Stimulated activated CD8-positive, alpha-beta memory T cell treated with anti-CD3 and anti-CD28 coated beads, Interleukin-15, amount 100 ng/mL, for 24 hours (primary cell): Measurements from ENCODE around the gene ZBTB44.
"Not testable (repeated sequence)": the region's sequence is repeated elsewhere in the genome, so short reads cannot be mapped to it uniquely, and the experiment has no call there.

ENCODE experiments used
- DNase-seq: peaks from one replicate; pipeline ENCODE4 v3.0.0-alpha.2; 2020; ENCODE audit warnings: low read depth

ZBTB44 gene

GRCh38 chr11:130313383-130314183 lies 1.1 kb downstream of the ZBTB44 start:
- DNase-seq, result no peak

GRCh38 chr11:130312046-130312445 lies 2.7 kb downstream of the ZBTB44 start:
- DNase-seq, result no peak

- DNase-seq, result no peak
These were observed 4.1 kb downstream of the ZBTB44 start for GRCh38 chr11:130310622-130311021.

- no peak for DNase-seq
These were observed 5.8 kb downstream of the ZBTB44 start for GRCh38 chr11:130308886-130309285.

GRCh38 chr11:130308059-130308458 lies 6.7 kb downstream of the ZBTB44 start:
- DNase-seq, result no peak

- no peak for DNase-seq
These were observed 10.1 kb downstream of the ZBTB44 start for GRCh38 chr11:130304651-130305050.

- DNase-seq, result no peak
These were observed 13.7 kb downstream of the ZBTB44 start for GRCh38 chr11:130301002-130301401.

- DNase-seq, result no peak
These were observed 14.2 kb downstream of the ZBTB44 start for GRCh38 chr11:130300567-130300966.

- no peak for DNase-seq
These were observed 14.7 kb downstream of the ZBTB44 start for GRCh38 chr11:130299978-130300377.

- no peak for DNase-seq
These were observed 19.1 kb downstream of the ZBTB44 start for GRCh38 chr11:130295657-130296056.

GRCh38 chr11:130282111-130282510 lies 32.6 kb downstream of the ZBTB44 start:
- no peak for DNase-seq

GRCh38 chr11:130281341-130281740 lies 33.4 kb downstream of the ZBTB44 start:
- DNase-seq, result not testable (repeated sequence)

- DNase-seq, result no peak
These were observed 34.7 kb downstream of the ZBTB44 start for GRCh38 chr11:130279989-130280388.

GRCh38 chr11:130278745-130279144 lies 36.0 kb downstream of the ZBTB44 start:
- DNase-seq, result no peak

GRCh38 chr11:130278151-130278550 lies 36.6 kb downstream of the ZBTB44 start:
- DNase-seq, result no peak

GRCh38 chr11:130272336-130272735 lies 42.4 kb downstream of the ZBTB44 start:
- no peak for DNase-seq

- DNase-seq, result no peak
These were observed 45.3 kb downstream of the ZBTB44 start for GRCh38 chr11:130269326-130269943.

GRCh38 chr11:130263351-130263750 lies 51.4 kb downstream of the ZBTB44 start:
- no peak for DNase-seq

GRCh38 chr11:130262424-130262823 lies 52.3 kb downstream of the ZBTB44 start:
- DNase-seq, result no peak

- DNase-seq, result no peak
These were observed 53.1 kb downstream of the ZBTB44 start for GRCh38 chr11:130261571-130261970.

- no peak for DNase-seq
These were observed 54.0 kb downstream of the ZBTB44 start for GRCh38 chr11:130260742-130261141.

- no peak for DNase-seq
These were observed 54.6 kb downstream of the ZBTB44 start for GRCh38 chr11:130260080-130260627.

- not testable (repeated sequence) for DNase-seq
These were observed 63.0 kb downstream of the ZBTB44 start for GRCh38 chr11:130251763-130252162.
